K562 (cell line): ENCODE results near the gene NUB1. TPM values are rescaled to one million over a fixed set of nuclear protein-coding genes. Genes with fewer than 3 reads are reported as not detected.

Source experiments
- ATAC-seq: fragments of 200-7000 bp; cut with Tn5 transposase; 3 replicates; pipeline ENCODE4 v1.9.1; 2020; ENCODE audit warnings: moderate library complexity
- BruUV-seq: library from RNA; stranded (reverse); fragments of 400-500 nt; replicated peaks from 2 replicates; lab custom pipeline; 2021; lab: Mats Ljungman, UMichigan
- CTCF ChIA-PET: fragments of 300-600 bp; formaldehyde crosslinking; extraction: SDS; loops from one replicate; lab custom pipeline; 2021; ENCODE audit warnings: low intra/inter-chr PET ratio; lab: Yijun Ruan, JAX
- POLR2A ChIA-PET: fragments of 300-600, 350-650 bp; sonication (Branson Sonifier 250); formaldehyde crosslinking; extraction: SDS; loops from one replicate; lab custom pipeline; 2021; ENCODE audit warnings: antibody characterized with exemption, inconsistent platforms; lab: Yijun Ruan, JAX
- DNase-seq, 4 experiments: peaks; one replicate each; pipeline versions ENCODE4 v3.0.0 to v3.0.0-alpha.2; 2011 to 2018; ENCODE audit warnings: low spot score in 3 of 4, mixed read lengths in 3 of 4; ENCODE audit errors: extremely low read depth in 1 of 4
- FAIRE-seq: peaks from 2 replicates; lab custom pipeline; 2011; peaks lifted over from hg19 to GRCh38; lab: Jason Lieb, UNC
- H2AFZ ChIP-seq: 2 replicates; pipeline ENCODE4 v1.6.0; 2011; ENCODE audit warnings: low read depth, low read length, control low read depth, inconsistent platforms
- H3K27ac ChIP-seq: fragments of 200-600 bp; 3 replicates; pipeline ENCODE4 v1.8.0; 2011; ENCODE audit warnings: low read depth, mild to moderate bottlenecking, control low read depth, inconsistent platforms, low read length, moderate library complexity, mixed read lengths; ENCODE audit errors: extremely low read depth
- H3K27me3 ChIP-seq, 2 experiments: fragments of 300-600 bp in 1 of 2; 2 replicates in 1 of 2; 3 replicates in 1 of 2; pipeline versions ENCODE4 v1.6.0 to v1.8.0; 2011; ENCODE audit warnings: inconsistent platforms in 2 of 2, low read length in 2 of 2, mild to moderate bottlenecking in 1 of 2, mixed read lengths in 1 of 2, moderate library complexity in 1 of 2; ENCODE audit not compliant: control insufficient read depth in 2 of 2, insufficient read depth in 2 of 2
- H3K36me3 ChIP-seq: fragments of 300-600 bp; 3 replicates; pipeline ENCODE4 v1.8.0; 2011; ENCODE audit warnings: mild to moderate bottlenecking, low read length, inconsistent platforms; ENCODE audit not compliant: control insufficient read depth, insufficient read depth
- H3K4me1 ChIP-seq, 2 experiments: fragments of 200-600 bp in 1 of 2; replicated peaks in 1 of 2; 2 replicates in 1 of 2; 3 replicates in 1 of 2; pipeline versions ENCODE4 v1.5.1 to v1.8.0; 2011; ENCODE audit warnings: inconsistent platforms in 2 of 2, low read length in 2 of 2, mild to moderate bottlenecking in 1 of 2, mixed read lengths in 1 of 2, moderate library complexity in 1 of 2; ENCODE audit not compliant: control insufficient read depth in 2 of 2, insufficient read depth in 2 of 2
- H3K4me2 ChIP-seq: 2 replicates; pipeline ENCODE4 v1.6.1; 2011; ENCODE audit warnings: low read length, control low read depth, inconsistent platforms, mixed read lengths; ENCODE audit not compliant: insufficient read depth
- H3K4me3 ChIP-seq: fragments of 200-600 bp; sonication (generic), shearing (Covaris generic); 2 replicates; pipeline ENCODE4 v1.5.1; 2016; ENCODE audit warnings: control low read depth, inconsistent platforms
- H3K79me2 ChIP-seq: fragments of 200-600 bp; 3 replicates; pipeline ENCODE4 v1.8.0; 2011; ENCODE audit warnings: low read length, inconsistent platforms; ENCODE audit not compliant: control insufficient read depth, insufficient read depth
- H3K9ac ChIP-seq, 2 experiments: 2 replicates each; pipeline versions ENCODE4 v1.6.0 to v1.6.1; 2011; ENCODE audit warnings: low read depth in 2 of 2, low read length in 2 of 2, control low read depth in 1 of 2, inconsistent platforms in 1 of 2, mild to moderate bottlenecking in 1 of 2, mixed read lengths in 1 of 2; ENCODE audit not compliant: insufficient read depth in 1 of 2
- H3K9me1 ChIP-seq: one replicate; pipeline ENCODE4 v1.6.0; 2011; ENCODE audit warnings: inconsistent platforms, mild to moderate bottlenecking, low read length, moderate library complexity; ENCODE audit not compliant: control insufficient read depth, insufficient read depth
- H3K9me3 ChIP-seq: replicated peaks from 2 replicates; pipeline ENCODE4 v1.5.1; 2011; ENCODE audit warnings: low read depth, low read length, inconsistent platforms; ENCODE audit not compliant: control insufficient read depth, insufficient read depth
- H4K20me1 ChIP-seq: replicated peaks from 2 replicates; pipeline ENCODE4 v1.6.1; 2011; ENCODE audit warnings: low read length, inconsistent platforms, mixed read lengths; ENCODE audit not compliant: control insufficient read depth, insufficient read depth
- CEBPB ChIP-seq: fragments of 450-650 bp; IDR thresholded peaks from 2 replicates; pipeline ENCODE4 v1.6.1; 2016; ENCODE audit warnings: missing genetic modification characterization, missing compliant biosample characterization
- CEBPG ChIP-seq, 3 experiments: fragments of 200-800 bp in 1 of 3; sonication (Bioruptor generic) in 1 of 3; sonication (generic) in 1 of 3; formaldehyde crosslinking in 1 of 3; IDR thresholded peaks in 2 of 3; conservative IDR thresholded peaks in 1 of 3; 2 replicates each; pipeline versions ENCODE4 v1.6.1 to v1.8.0; 2016 to 2022; ENCODE audit warnings: missing compliant biosample characterization in 2 of 3, missing genetic modification characterization in 2 of 3, mild to moderate bottlenecking in 1 of 3, missing genetic modification reagents in 1 of 3
- ESRRA ChIP-seq: fragments of 450-650 bp; IDR thresholded peaks from 2 replicates; pipeline ENCODE4 v1.6.1; 2014; ENCODE audit warnings: low read depth, mild to moderate bottlenecking, moderate library complexity, borderline replicate concordance
- IRF9 ChIP-seq: fragments of 450-650 bp; IDR thresholded peaks from 2 replicates; pipeline ENCODE4 v1.6.1; 2016; ENCODE audit warnings: missing biosample characterization, missing genetic modification characterization
- LEF1 ChIP-seq: fragments of 450-650 bp; IDR thresholded peaks from 2 replicates; pipeline ENCODE4 v1.6.1; 2016; ENCODE audit warnings: mild to moderate bottlenecking
- MXD1 ChIP-seq: fragments of 250-450 bp; sonication (Bioruptor Pico); IDR thresholded peaks from 2 replicates; pipeline ENCODE4 v1.8.0; 2021; ENCODE audit warnings: borderline replicate concordance, mild to moderate bottlenecking, moderate library complexity; ENCODE audit not compliant: poor library complexity, severe bottlenecking
- SMAD4 ChIP-seq: fragments of 250-450 bp; sonication (Bioruptor Pico); conservative IDR thresholded peaks from 2 replicates; pipeline ENCODE4 v1.8.0; 2021; ENCODE audit warnings: inconsistent platforms, mild to moderate bottlenecking, moderate library complexity
- ZNF586 ChIP-seq: fragments of 450-650 bp; formaldehyde crosslinking; conservative IDR thresholded peaks from 2 replicates; pipeline ENCODE4 v1.4.0; 2020; ENCODE audit warnings: mild to moderate bottlenecking, moderate library complexity
- ZNF717 ChIP-seq: fragments of 250-450 bp; sonication (Bioruptor Pico); IDR thresholded peaks from 2 replicates; pipeline ENCODE4 v1.5.0; 2021
- WGBS: fragments of 100-300 bp; shearing (Covaris generic); methylation state at CpG from one replicate; pipeline ENCODE4 v1.1.6; 2016; ENCODE audit warnings: low coverage, mixed read lengths; ENCODE audit not compliant: insufficient coverage; ENCODE audit errors: missing lambda C conversion rate; 5-methylcytosine and 5-hydroxymethylcytosine counted together
- in situ Hi-C: fragments of 300-500 bp; cut with MboI; formaldehyde crosslinking; loops from 4 replicates; pipeline ENCODE4 v1.15.0; 2018; ENCODE audit warnings: inconsistent platforms, mixed read lengths
- intact Hi-C: fragments of 100-400 bp; cut with micrococcal nuclease; formaldehyde crosslinking; loops from 2 replicates; pipeline ENCODE4 v1.14.2; 2022
- polyA plus RNA-seq, 8 experiments: library from polyadenylated mRNA; depleted of rRNA in 4 of 8; stranded (reverse) in 5 of 8; unstranded in 3 of 8; fragments of >200 nt; fragmentation: Nextera tagmentation in 2 of 8; fragmentation: Illumina TruSeq in 1 of 8; extraction: Ambion mirVana in 2 of 8; extraction: Trizol in 1 of 8; gene quantifications; 2 replicates each; pipeline versions ENCODE4 v1.2.1 to v1.2.3, GENCODE V29; 2011 to 2014; ENCODE audit warnings: inconsistent platforms in 1 of 8, missing spikeins in 1 of 8
- total RNA-seq, 7 experiments: library from RNA; depleted of rRNA in 6 of 7; stranded (reverse); fragments of >200 nt in 6 of 7; fragmentation: Illumina TruSeq in 2 of 7; extraction: Trizol in 2 of 7; gene quantifications; 2 replicates each; pipeline versions ENCODE4 v1.2.1 to v1.2.3, GENCODE V29; 2011 to 2021; ENCODE audit warnings: low replicate concordance in 1 of 7
- TF ChIP-seq, protein P1 (sequence below), 2 experiments: fragments of 450-650 bp in 1 of 2; sonication (generic) in 1 of 2; formaldehyde crosslinking in 1 of 2; IDR thresholded peaks in 1 of 2; conservative IDR thresholded peaks in 1 of 2; 2 replicates each; pipeline versions ENCODE4 v1.6.1 to v1.8.1; 2016 to 2023; ENCODE audit warnings: mild to moderate bottlenecking in 2 of 2, moderate library complexity in 2 of 2, inconsistent platforms in 1 of 2, missing genetic modification reagents in 1 of 2
- TF ChIP-seq, protein P2 (sequence below): fragments of 200-800 bp; sonication (Bioruptor generic); IDR thresholded peaks from 2 replicates; pipeline ENCODE4 v1.6.1; 2017; ENCODE audit warnings: missing genetic modification characterization, missing compliant biosample characterization

Gene NUB1
- total and polyA plus RNA-seq, 9 of the 15 experiments (the other 6 are each of a cell fraction or from before 2014, with no cell fraction given), result 43.2 to 159 (median 85.2) TPM

GRCh38 chr7:151292850-151293249, 48.8 kb upstream of the NUB1 start:
- Histone ChIP-seq H3K79me2 (no peaks in the 10 kb centered on the region), H3K36me3 (no peaks in the 10 kb centered on the region), H2AFZ (no peak overlapping the region), H4K20me1 (no peaks in the 10 kb centered on the region), H3K9ac (no peak overlapping the region), H3K27me3 (peaks cover 26 to 29% of the 10 kb centered on the region in 2 experiments), H3K27ac (no peak overlapping the region), H3K4me1 (no peaks in the 10 kb centered on the region), H3K4me2 (no peak overlapping the region)
- 3% methylated on average over 3 of the region's 3 CpGs for WGBS
- ATAC-seq, result no peak
- FAIRE-seq, result no peak
- intact Hi-C loops, result no loop called here
- POLR2A ChIA-PET, result interaction anchor here (0.7 kb wide), 2 partner anchors 96 to 559 kb away, joined by 3 to 5 read pairs; no protein-coding TSS in a partner anchor
- no peak for TF ChIP-seq SMAD4 (CRISPR knock-in tag)
- TF ChIP-seq, protein P1, sequence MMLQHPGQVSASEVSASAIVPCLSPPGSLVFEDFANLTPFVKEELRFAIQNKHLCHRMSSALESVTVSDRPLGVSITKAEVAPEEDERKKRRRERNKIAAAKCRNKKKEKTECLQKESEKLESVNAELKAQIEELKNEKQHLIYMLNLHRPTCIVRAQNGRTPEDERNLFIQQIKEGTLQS (IDR thresholded peaks at IDR 0.05), result peak; percentile 67
- TF ChIP-seq, protein P1 (CRISPR knock-in tag; conservative IDR thresholded peaks at IDR 0.05), result no peak
- TF ChIP-seq CEBPB (tag), result peak; percentile 43; the same call in 1 of the 2 replicates
- TF ChIP-seq CEBPG (CRISPR knock-in tag; IDR thresholded peaks at IDR 0.05), result no peak
- TF ChIP-seq CEBPG (tag; conservative IDR thresholded peaks at IDR 0.05 in 1 of 2, IDR thresholded peaks at IDR 0.05 in 1 of 2), result peak; percentile 42 to 52
- no peak for TF ChIP-seq IRF9 (tag)
- no peak for TF ChIP-seq LEF1
- no peak for TF ChIP-seq ZNF717 (CRISPR knock-in tag)
- no peak for TF ChIP-seq ZNF586 (CRISPR knock-in tag)
- TF ChIP-seq, protein P2, sequence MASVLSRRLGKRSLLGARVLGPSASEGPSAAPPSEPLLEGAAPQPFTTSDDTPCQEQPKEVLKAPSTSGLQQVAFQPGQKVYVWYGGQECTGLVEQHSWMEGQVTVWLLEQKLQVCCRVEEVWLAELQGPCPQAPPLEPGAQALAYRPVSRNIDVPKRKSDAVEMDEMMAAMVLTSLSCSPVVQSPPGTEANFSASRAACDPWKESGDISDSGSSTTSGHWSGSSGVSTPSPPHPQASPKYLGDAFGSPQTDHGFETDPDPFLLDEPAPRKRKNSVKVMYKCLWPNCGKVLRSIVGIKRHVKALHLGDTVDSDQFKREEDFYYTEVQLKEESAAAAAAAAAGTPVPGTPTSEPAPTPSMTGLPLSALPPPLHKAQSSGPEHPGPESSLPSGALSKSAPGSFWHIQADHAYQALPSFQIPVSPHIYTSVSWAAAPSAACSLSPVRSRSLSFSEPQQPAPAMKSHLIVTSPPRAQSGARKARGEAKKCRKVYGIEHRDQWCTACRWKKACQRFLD, result no peak
- no peak for TF ChIP-seq MXD1 (CRISPR knock-in tag)
- TF ChIP-seq ESRRA, result peak; percentile 32; the same call in 1 of the 2 replicates
- TF ChIP-seq, all 486 proteins: peak for 4
- Histone ChIP-seq H3K4me3 (no peak overlapping the region), H3K9me1 (no peaks in the 10 kb centered on the region), H3K9me3 (no peaks in the 10 kb centered on the region)
- no TSS peak for BruUV-seq
- DNase-seq, result no peak
- in situ Hi-C loops, result no loop called here
- CTCF ChIA-PET, result no interaction called here
